ENCODE results near the gene ULK1.

Gene ULK1

GRCh38 chr12:131915823-131916222 is 21.4 kb downstream of the ULK1 start:
- DNase-seq (ENCODE audit: low read depth, low spot score), result no peak
- peaks cover 63% of the 10 kb centered on the region for H3K36me3 ChIP-seq (ENCODE audit: control insufficient read depth, insufficient read depth, low read length)
- H3K4me1 ChIP-seq (ENCODE audit: control insufficient read depth, insufficient read depth, low read length), result no peaks in the 10 kb centered on the region
- no peak overlapping the region for H3K27ac ChIP-seq (ENCODE audit: low read length)
- H3K9me3 ChIP-seq (ENCODE audit: control insufficient read depth, insufficient read depth, low read length), result no peaks in the 10 kb centered on the region
- no peak overlapping the region for H3K4me3 ChIP-seq (ENCODE audit: low read length)
- no peaks in the 10 kb centered on the region for H3K27me3 ChIP-seq (ENCODE audit: control insufficient read depth, insufficient read depth, low read length)
- WGBS (ENCODE audit: insufficient coverage, insufficient read length), result no CpG with 5 or more reads among the region's 21 CpGs

DNA sequence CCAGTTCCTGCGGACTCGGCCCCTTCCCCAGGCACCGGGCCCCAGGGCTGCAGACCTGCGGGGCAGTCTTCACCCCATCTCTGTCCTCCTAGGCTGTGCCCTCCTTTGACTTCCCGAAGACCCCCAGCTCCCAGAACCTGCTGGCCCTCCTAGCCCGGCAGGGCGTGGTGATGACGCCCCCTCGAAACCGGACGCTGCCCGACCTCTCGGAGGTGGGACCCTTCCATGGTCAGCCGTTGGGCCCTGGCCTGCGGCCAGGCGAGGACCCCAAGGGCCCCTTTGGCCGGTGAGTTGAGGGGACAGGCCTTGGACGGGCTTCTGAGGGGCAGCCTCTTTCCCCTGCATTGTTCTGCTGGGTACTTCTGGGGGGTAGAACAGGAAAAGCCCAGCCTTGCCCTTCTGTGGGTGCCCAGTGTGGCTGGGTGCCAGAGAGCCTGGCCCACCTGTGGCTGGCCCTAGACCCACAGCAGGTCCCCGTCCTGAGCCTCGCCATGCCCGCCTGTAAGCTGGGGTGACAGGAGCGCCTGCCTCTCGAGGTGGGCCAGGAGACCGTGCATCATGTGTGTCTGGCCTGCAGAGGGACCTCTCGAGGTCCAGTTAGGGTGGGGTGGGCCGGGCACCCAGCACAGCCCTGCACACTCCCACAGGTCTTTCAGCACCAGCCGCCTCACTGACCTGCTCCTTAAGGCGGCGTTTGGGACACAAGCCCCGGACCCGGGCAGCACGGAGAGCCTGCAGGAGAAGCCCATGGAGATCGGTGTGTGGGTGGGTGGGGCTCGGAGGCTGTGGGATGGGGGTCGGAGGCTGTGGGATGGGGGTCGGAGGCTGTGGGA is 22.1 kb downstream of the ULK1 start:
- Histone ChIP-seq H3K9me3 (ENCODE audit: control insufficient read depth, insufficient read depth, low read length) (no peaks in the 10 kb centered on the region), H3K36me3 (ENCODE audit: control insufficient read depth, insufficient read depth, low read length) (peaks cover 64% of the 10 kb centered on the region), H3K27ac (ENCODE audit: low read length) (no peak overlapping the region), H3K27me3 (ENCODE audit: control insufficient read depth, insufficient read depth, low read length) (no peaks in the 10 kb centered on the region), H3K4me1 (ENCODE audit: control insufficient read depth, insufficient read depth, low read length) (no peaks in the 10 kb centered on the region), H3K4me3 (ENCODE audit: low read length) (no peak overlapping the region)
- DNase-seq (ENCODE audit: low read depth, low spot score), result no peak
- WGBS (ENCODE audit: insufficient coverage, insufficient read length), result no CpG with 5 or more reads among the region's 36 CpGs

DNA sequence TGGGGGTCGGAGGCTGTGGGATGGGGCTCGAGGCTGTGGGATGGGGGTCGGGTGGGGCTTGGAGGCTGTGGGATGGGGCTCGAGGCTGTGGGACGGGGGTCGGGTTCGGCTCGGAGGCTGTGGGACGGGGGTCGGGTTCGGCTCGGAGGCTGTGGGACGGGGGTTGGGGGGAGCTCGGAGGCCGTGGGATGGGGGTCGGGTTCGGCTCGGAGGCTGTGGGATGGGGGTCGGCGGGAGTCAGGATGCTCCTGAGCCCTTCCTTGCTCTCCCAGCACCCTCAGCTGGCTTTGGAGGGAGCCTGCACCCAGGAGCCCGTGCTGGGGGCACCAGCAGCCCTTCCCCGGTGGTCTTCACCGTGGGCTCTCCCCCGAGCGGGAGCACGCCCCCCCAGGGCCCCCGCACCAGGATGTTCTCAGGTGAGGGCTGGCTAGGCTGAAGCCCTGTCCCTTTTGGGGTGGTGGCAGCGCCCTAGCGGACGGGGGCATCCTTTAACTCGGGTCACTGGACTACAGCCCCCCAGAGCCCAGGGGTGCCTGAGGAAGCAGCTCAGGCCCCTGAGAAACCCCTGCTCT is 22.8 kb downstream of the ULK1 start:
- H3K27ac ChIP-seq (ENCODE audit: low read length), result no peak overlapping the region
- DNase-seq (ENCODE audit: low read depth, low spot score), result no peak
- H3K4me1 ChIP-seq (ENCODE audit: control insufficient read depth, insufficient read depth, low read length), result no peaks in the 10 kb centered on the region
- peaks cover 65% of the 10 kb centered on the region for H3K36me3 ChIP-seq (ENCODE audit: control insufficient read depth, insufficient read depth, low read length)
- H3K27me3 ChIP-seq (ENCODE audit: control insufficient read depth, insufficient read depth, low read length), result no peaks in the 10 kb centered on the region
- H3K9me3 ChIP-seq (ENCODE audit: control insufficient read depth, insufficient read depth, low read length), result no peaks in the 10 kb centered on the region
- no CpG with 5 or more reads among the region's 31 CpGs for WGBS (ENCODE audit: insufficient coverage, insufficient read length)
- H3K4me3 ChIP-seq (ENCODE audit: low read length), result no peak overlapping the region

DNA sequence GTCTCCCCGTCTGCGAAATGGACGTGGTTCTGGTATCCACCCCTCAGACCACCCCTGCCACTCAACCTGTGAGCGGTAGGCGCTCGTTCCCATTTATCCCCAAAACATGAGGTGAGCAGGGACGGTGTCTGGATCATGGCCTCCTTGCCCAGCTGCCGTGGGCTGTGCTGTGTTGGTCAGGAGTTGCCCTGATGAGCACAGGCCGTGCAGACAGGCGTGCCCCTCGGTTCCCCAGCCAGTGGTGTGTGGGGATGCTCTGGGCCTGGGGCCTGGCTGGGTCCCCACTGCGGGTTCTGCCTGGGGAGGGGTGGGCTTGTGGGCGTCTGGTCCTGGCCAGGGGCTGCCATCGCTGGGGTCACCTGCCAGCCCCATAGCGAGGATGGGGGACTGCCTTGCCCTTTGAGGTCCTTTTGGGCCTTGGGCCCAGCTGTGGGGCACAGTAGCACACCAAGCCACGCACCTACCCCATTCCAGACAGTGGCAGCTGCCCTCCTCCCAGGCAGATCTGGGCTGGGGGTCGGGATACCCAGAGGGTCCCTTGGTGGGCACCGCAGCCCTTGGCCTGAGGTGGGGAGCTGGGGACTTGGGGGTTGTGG is 23.4 kb downstream of the ULK1 start:
- no peaks in the 10 kb centered on the region for H3K27me3 ChIP-seq (ENCODE audit: control insufficient read depth, insufficient read depth, low read length)
- H3K27ac ChIP-seq (ENCODE audit: low read length), result no peak overlapping the region
- no peak overlapping the region for H3K4me3 ChIP-seq (ENCODE audit: low read length)
- no CpG with 5 or more reads among the region's 18 CpGs for WGBS (ENCODE audit: insufficient coverage, insufficient read length)
- no peaks in the 10 kb centered on the region for H3K4me1 ChIP-seq (ENCODE audit: control insufficient read depth, insufficient read depth, low read length)
- no peak for DNase-seq (ENCODE audit: low read depth, low spot score)
- H3K9me3 ChIP-seq (ENCODE audit: control insufficient read depth, insufficient read depth, low read length), result no peaks in the 10 kb centered on the region
- H3K36me3 ChIP-seq (ENCODE audit: control insufficient read depth, insufficient read depth, low read length), result peaks cover 66% of the 10 kb centered on the region

DNA sequence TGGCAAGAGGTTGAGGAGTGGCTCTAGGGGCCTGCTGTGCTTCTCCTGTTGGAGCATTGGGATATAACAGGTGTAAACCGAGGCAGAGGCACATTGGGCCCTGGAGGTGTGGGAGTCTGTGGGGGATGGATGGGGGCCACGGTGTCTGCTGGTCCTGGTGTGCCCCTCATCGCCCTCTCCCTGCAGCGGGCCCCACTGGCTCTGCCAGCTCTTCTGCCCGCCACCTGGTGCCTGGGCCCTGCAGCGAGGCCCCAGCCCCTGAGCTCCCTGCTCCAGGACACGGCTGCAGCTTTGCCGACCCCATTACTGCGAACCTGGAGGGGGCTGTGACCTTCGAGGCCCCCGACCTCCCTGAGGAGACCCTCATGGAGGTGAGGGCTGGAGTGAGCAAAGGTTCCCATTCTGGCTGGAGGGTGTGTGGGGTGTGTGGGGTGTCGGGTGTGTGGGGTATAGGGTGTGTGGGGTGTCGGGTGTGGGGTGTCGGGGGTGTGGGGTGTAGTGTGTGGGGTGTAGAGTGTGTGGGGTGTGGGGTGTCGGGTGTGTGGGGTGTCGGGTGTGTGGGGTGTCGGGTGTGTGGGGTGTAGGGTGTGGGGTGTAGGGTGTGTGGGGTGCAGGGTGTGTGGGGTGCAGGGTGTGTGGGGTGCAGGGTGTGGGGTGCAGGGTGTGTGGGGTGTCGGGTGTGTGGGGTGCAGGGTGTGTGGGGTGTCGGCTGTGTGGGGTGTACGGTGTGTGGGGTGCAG is 24.1 kb downstream of the ULK1 start:
- H3K4me3 ChIP-seq (ENCODE audit: low read length), result no peak overlapping the region

DNA sequence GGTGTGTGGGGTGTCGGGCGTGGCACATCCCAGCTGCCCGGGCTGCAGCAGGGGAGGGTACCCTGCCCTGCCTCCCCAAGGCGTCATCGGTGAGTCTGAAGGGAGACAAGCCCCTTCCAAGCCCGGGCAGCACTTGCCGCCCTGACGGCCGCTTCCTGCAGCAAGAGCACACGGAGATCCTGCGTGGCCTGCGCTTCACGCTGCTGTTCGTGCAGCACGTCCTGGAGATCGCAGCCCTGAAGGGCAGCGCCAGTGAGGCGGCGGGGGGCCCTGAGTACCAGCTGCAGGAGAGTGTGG is 24.6 kb downstream of the ULK1 start:
- no peak overlapping the region for H3K27ac ChIP-seq (ENCODE audit: low read length)
- H3K4me3 ChIP-seq (ENCODE audit: low read length), result no peak overlapping the region
- no peaks in the 10 kb centered on the region for H3K9me3 ChIP-seq (ENCODE audit: control insufficient read depth, insufficient read depth, low read length)
- DNase-seq (ENCODE audit: low read depth, low spot score), result no peak
- peaks cover 59% of the 10 kb centered on the region for H3K36me3 ChIP-seq (ENCODE audit: control insufficient read depth, insufficient read depth, low read length)
- no peaks in the 10 kb centered on the region for H3K4me1 ChIP-seq (ENCODE audit: control insufficient read depth, insufficient read depth, low read length)
- WGBS (ENCODE audit: insufficient coverage, insufficient read length), result no CpG with 5 or more reads among the region's 19 CpGs
- H3K27me3 ChIP-seq (ENCODE audit: control insufficient read depth, insufficient read depth, low read length), result no peaks in the 10 kb centered on the region

More for the DNA sequence above, 24.1 kb downstream of the ULK1 start:
- WGBS (ENCODE audit: insufficient coverage, insufficient read length), result 99% methylated on average over 6 of the region's 20 CpGs
- no peaks in the 10 kb centered on the region for H3K4me1 ChIP-seq (ENCODE audit: control insufficient read depth, insufficient read depth, low read length)
- no peaks in the 10 kb centered on the region for H3K27me3 ChIP-seq (ENCODE audit: control insufficient read depth, insufficient read depth, low read length)
- H3K27ac ChIP-seq (ENCODE audit: low read length), result no peak overlapping the region
- DNase-seq (ENCODE audit: low read depth, low spot score), result no peak
- no peaks in the 10 kb centered on the region for H3K9me3 ChIP-seq (ENCODE audit: control insufficient read depth, insufficient read depth, low read length)
- H3K36me3 ChIP-seq (ENCODE audit: control insufficient read depth, insufficient read depth, low read length), result peaks cover 63% of the 10 kb centered on the region

- Histone ChIP-seq H3K9me3 (ENCODE audit: control insufficient read depth, insufficient read depth, low read length) (no peaks in the 10 kb centered on the region), H3K36me3 (ENCODE audit: control insufficient read depth, insufficient read depth, low read length) (peaks cover 54% of the 10 kb centered on the region), H3K27ac (ENCODE audit: low read length) (no peak overlapping the region), H3K27me3 (ENCODE audit: control insufficient read depth, insufficient read depth, low read length) (no peaks in the 10 kb centered on the region), H3K4me1 (ENCODE audit: control insufficient read depth, insufficient read depth, low read length) (no peaks in the 10 kb centered on the region), H3K4me3 (ENCODE audit: low read length) (no peak overlapping the region)
- WGBS (ENCODE audit: insufficient coverage, insufficient read length), result no CpG with 5 or more reads among the region's 37 CpGs
- DNase-seq (ENCODE audit: low read depth, low spot score), result no peak
Measured at GRCh38 chr12:131919366-131920156, 25.1 kb downstream of the ULK1 start.

- Histone ChIP-seq H3K36me3 (ENCODE audit: control insufficient read depth, insufficient read depth, low read length) (peaks cover 48% of the 10 kb centered on the region), H3K27ac (ENCODE audit: low read length) (no peak overlapping the region), H3K4me1 (ENCODE audit: control insufficient read depth, insufficient read depth, low read length) (no peaks in the 10 kb centered on the region), H3K9me3 (ENCODE audit: control insufficient read depth, insufficient read depth, low read length) (no peaks in the 10 kb centered on the region), H3K4me3 (ENCODE audit: low read length) (no peak overlapping the region), H3K27me3 (ENCODE audit: control insufficient read depth, insufficient read depth, low read length) (no peaks in the 10 kb centered on the region)
- DNase-seq (ENCODE audit: low read depth, low spot score), result no peak
- no CpG with 5 or more reads among the region's 14 CpGs for WGBS (ENCODE audit: insufficient coverage, insufficient read length)
Measured at GRCh38 chr12:131920157-131920508, 25.7 kb downstream of the ULK1 start.

- no CpG with 5 or more reads among the region's 35 CpGs for WGBS (ENCODE audit: insufficient coverage, insufficient read length)
- H3K27me3 ChIP-seq (ENCODE audit: control insufficient read depth, insufficient read depth, low read length), result no peaks in the 10 kb centered on the region
- no peaks in the 10 kb centered on the region for H3K9me3 ChIP-seq (ENCODE audit: control insufficient read depth, insufficient read depth, low read length)
- no peaks in the 10 kb centered on the region for H3K4me1 ChIP-seq (ENCODE audit: control insufficient read depth, insufficient read depth, low read length)
- no peak overlapping the region for H3K4me3 ChIP-seq (ENCODE audit: low read length)
- no peak for DNase-seq (ENCODE audit: low read depth, low spot score)
- H3K27ac ChIP-seq (ENCODE audit: low read length), result no peak overlapping the region
- H3K36me3 ChIP-seq (ENCODE audit: control insufficient read depth, insufficient read depth, low read length), result peaks cover 41% of the 10 kb centered on the region
Measured at GRCh38 chr12:131920902-131921840, 26.7 kb downstream of the ULK1 start.

All from iPS DF 6.9 (cell line).